ENCODE results near the gene PKN3.
A peak's percentile ranks its signal among the peaks of the same experiment; 100 is the strongest.

Gene PKN3

DNA sequence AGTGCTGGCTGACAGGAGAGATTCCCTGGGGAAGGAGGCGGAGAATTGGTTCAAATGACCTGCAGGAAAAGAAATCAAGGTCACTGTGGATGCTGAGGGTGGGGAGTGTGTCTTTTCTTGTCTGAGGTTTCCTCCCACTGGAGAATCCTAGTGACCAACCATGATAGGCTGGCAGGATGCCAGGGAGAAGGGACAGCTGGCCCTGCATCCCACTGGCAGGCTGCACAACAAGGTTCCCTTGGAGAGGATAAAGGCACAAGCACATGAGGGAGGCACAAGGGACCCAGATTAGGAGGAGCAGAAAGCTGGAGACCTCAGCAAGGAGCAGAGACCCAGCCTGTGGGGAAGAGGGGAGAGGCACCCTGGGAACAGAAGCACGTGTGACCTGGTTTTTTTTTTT is 33.1 kb downstream of the PKN3 start:
- H3K27me3 Mint-ChIP-seq (ENCODE audit: low read depth, poor library complexity) = no peaks in the 10 kb centered on the region
- H3K4me3 Mint-ChIP-seq = no peak overlapping the region
- peaks cover 27% of the 10 kb centered on the region for H3K4me1 Mint-ChIP-seq
- DNase-seq = no peak
- peak overlapping the region; percentile 70 for H3K27ac Mint-ChIP-seq
- no peaks in the 10 kb centered on the region for H3K9me3 Mint-ChIP-seq
- TF ChIP-seq, protein P1, sequence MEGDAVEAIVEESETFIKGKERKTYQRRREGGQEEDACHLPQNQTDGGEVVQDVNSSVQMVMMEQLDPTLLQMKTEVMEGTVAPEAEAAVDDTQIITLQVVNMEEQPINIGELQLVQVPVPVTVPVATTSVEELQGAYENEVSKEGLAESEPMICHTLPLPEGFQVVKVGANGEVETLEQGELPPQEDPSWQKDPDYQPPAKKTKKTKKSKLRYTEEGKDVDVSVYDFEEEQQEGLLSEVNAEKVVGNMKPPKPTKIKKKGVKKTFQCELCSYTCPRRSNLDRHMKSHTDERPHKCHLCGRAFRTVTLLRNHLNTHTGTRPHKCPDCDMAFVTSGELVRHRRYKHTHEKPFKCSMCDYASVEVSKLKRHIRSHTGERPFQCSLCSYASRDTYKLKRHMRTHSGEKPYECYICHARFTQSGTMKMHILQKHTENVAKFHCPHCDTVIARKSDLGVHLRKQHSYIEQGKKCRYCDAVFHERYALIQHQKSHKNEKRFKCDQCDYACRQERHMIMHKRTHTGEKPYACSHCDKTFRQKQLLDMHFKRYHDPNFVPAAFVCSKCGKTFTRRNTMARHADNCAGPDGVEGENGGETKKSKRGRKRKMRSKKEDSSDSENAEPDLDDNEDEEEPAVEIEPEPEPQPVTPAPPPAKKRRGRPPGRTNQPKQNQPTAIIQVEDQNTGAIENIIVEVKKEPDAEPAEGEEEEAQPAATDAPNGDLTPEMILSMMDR (IDR thresholded peaks at IDR 0.05) = no peak
- peaks cover 37% of the 10 kb centered on the region for H3K36me3 Mint-ChIP-seq (ENCODE audit: low read depth)

DNA sequence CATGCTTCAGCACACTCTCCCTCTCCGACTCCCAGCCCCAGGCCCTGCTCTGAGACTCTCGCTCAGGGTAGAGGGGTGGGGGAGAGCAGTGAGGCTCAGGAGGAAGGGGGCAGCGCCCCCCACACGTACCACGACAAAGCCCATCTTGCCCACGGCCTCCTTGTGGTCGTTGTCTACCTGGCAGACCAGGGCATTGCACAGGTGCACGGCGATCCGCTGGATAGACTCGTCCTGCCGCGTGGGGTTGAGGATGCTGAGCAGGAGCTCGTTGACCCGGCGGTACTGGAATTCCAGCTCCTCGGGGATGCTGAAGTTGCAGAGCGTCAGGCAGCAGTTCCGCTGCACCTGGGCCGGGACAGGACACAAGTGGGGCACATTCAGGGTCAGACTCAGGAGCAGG is 40.1 kb downstream of the PKN3 start:
- DNase-seq = no peak
- peaks cover 4% of the 10 kb centered on the region for H3K27me3 Mint-ChIP-seq (ENCODE audit: low read depth, poor library complexity)
- no peak overlapping the region for H3K4me3 Mint-ChIP-seq
- H3K9me3 Mint-ChIP-seq = no peaks in the 10 kb centered on the region
- peaks cover 28% of the 10 kb centered on the region for H3K36me3 Mint-ChIP-seq (ENCODE audit: low read depth)
- H3K4me1 Mint-ChIP-seq = no peaks in the 10 kb centered on the region
- no peak overlapping the region for H3K27ac Mint-ChIP-seq
- TF ChIP-seq, protein P1 (IDR thresholded peaks at IDR 0.05) = no peak

DNA sequence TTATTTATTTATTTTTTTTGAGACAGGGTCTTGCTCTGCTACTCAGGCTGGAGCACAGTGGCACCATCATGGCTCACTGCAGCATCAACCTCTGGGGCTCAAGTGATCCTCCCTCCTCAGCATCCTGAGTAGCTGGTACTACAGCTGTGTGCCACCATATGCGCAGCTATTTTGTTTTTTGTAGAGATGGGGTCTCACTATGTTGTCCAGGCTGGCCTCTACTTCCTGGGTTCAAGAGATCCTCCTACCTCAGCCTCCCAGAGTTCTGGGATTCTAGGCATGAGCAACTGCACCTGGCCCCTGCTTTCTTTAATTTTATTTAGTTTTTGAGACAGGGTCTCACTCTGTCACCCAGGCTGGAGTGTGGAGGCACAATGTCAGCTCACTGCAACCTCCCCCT is 41.1 kb downstream of the PKN3 start:
- H3K36me3 Mint-ChIP-seq (ENCODE audit: low read depth) = peaks cover 25% of the 10 kb centered on the region
- no peaks in the 10 kb centered on the region for H3K9me3 Mint-ChIP-seq
- no peak for DNase-seq
- TF ChIP-seq, protein P1 (IDR thresholded peaks at IDR 0.05) = no peak
- no peak overlapping the region for H3K4me3 Mint-ChIP-seq
- H3K27me3 Mint-ChIP-seq (ENCODE audit: low read depth, poor library complexity) = peaks cover 4% of the 10 kb centered on the region
- H3K27ac Mint-ChIP-seq = no peak overlapping the region
- H3K4me1 Mint-ChIP-seq = no peaks in the 10 kb centered on the region

GRCh38 chr9:128747241-128747640 is 44.9 kb downstream of the PKN3 start:
- TF ChIP-seq, protein P1 (IDR thresholded peaks at IDR 0.05) = no peak
- Mint-ChIP-seq H3K9me3 (no peaks in the 10 kb centered on the region), H3K27me3 (ENCODE audit: low read depth, poor library complexity) (peaks cover 4% of the 10 kb centered on the region), H3K4me3 (no peak overlapping the region), H3K4me1 (no peaks in the 10 kb centered on the region), H3K36me3 (ENCODE audit: low read depth) (peaks cover 5% of the 10 kb centered on the region), H3K27ac (no peak overlapping the region)
- no peak for DNase-seq

DNA sequence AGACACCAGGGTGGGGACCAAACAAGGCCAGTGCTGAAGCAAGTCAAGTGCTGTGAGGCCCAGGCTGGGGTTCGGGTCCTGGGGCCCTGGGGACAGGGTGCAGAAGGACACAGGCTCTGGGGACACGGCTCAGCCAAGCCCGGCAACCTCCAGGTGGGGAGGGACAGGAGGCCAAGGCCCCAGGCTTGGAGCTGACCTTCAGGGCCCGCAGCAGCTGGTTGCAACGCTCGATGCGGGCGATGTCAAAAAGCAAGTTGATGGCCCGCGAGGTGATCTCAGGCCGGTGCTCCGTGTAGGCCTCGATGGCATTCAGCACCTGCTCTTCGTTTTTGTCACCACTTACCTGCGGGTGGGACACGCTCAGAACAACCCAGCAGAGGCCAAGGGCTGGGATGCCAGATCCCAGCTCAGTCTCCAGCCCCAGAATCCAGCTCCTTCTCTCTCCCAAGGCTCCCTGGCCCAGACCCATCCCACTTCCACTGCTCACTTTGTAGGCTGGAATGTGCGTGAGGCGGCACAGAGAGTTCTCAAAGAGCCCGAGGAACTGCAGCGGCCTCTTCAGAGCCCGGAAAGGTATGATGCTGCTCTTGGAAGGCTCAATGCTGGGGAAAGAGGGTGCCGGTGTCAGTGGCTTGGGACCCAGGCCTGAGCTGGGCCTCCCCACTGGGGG is 48.8 kb downstream of the PKN3 start:
- H3K27ac Mint-ChIP-seq = no peak overlapping the region
- no peaks in the 10 kb centered on the region for H3K9me3 Mint-ChIP-seq
- no peaks in the 10 kb centered on the region for H3K27me3 Mint-ChIP-seq (ENCODE audit: low read depth, poor library complexity)
- H3K4me3 Mint-ChIP-seq = no peak overlapping the region
- TF ChIP-seq, protein P1 (IDR thresholded peaks at IDR 0.05) = no peak
- no peak for DNase-seq
- H3K4me1 Mint-ChIP-seq = no peaks in the 10 kb centered on the region
- H3K36me3 Mint-ChIP-seq (ENCODE audit: low read depth) = peaks cover 5% of the 10 kb centered on the region

- Mint-ChIP-seq H3K4me1 (no peaks in the 10 kb centered on the region), H3K4me3 (no peak overlapping the region), H3K36me3 (ENCODE audit: low read depth) (peaks cover 3% of the 10 kb centered on the region), H3K27ac (no peak overlapping the region), H3K9me3 (no peaks in the 10 kb centered on the region), H3K27me3 (ENCODE audit: low read depth, poor library complexity) (peaks cover 2% of the 10 kb centered on the region)
- TF ChIP-seq, protein P1 (IDR thresholded peaks at IDR 0.05) = no peak
- no peak for DNase-seq
Observed at GRCh38 chr9:128753627-128754026, 51.3 kb downstream of the PKN3 start.

Data from nephron progenitor cell (in vitro differentiated cells).